ENCODE results near the gene TAS1R3.
"Not testable (repeated sequence)": the region's sequence is repeated elsewhere in the genome, so short reads cannot be mapped to it uniquely, and the experiment has no call there.

The TAS1R3 gene

DNA sequence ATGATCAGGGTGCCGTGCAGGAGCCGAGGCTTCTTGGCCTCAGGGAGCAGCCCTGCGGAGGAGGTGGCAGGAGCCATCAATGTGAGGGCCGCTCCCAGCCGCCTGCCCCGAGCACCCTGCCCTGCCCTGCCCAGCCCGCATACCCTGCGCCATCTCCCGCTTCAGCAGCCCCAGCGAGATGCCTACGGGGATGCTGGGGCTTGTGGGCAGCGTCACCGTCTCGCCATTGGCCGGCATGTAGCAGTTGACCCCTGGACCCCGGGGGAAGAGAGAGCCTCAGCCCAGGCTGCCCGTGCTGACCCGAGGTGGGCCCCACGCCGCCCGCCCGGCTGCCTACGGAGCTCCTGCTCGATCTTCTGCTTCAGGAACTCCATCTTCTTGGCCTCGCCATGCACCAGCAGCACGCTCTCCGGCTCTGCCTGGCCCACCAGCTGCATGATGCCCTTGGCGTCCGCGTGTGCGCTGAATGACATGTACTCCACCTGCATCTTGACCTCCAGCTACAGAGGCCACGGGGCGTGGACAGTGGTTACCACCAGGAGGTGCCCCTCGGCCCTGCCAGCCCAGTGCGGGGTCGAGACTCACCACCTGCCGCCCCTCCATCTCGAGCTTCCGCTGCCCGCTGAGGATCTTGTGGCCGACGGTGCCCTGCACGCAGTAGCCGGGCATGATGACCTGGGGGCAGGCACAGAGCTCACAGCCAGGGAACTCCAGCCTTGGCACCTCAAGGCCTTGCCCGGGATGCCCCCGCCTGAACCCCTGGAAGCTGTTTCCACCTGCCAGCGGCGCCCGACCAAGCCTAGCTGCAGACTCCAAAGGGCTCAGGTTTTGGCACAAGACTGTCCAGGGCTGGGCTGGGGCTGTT is 18.4 kb upstream of the TAS1R3 start:
- POLR2A ChIA-PET (ENCODE audit: low non-redundant PET) = no interaction called here
- CTCF ChIA-PET = interaction anchor here (0.6 to 1.0 kb wide), 2 partner anchors 191 to 337 kb away, joined by 3 read pairs; no protein-coding TSS in a partner anchor
- peak overlapping the region; percentile 100 for H3K27ac ChIP-seq
- no peak for DNase-seq (ENCODE audit: low spot score)
- TF ChIP-seq, protein P1, sequence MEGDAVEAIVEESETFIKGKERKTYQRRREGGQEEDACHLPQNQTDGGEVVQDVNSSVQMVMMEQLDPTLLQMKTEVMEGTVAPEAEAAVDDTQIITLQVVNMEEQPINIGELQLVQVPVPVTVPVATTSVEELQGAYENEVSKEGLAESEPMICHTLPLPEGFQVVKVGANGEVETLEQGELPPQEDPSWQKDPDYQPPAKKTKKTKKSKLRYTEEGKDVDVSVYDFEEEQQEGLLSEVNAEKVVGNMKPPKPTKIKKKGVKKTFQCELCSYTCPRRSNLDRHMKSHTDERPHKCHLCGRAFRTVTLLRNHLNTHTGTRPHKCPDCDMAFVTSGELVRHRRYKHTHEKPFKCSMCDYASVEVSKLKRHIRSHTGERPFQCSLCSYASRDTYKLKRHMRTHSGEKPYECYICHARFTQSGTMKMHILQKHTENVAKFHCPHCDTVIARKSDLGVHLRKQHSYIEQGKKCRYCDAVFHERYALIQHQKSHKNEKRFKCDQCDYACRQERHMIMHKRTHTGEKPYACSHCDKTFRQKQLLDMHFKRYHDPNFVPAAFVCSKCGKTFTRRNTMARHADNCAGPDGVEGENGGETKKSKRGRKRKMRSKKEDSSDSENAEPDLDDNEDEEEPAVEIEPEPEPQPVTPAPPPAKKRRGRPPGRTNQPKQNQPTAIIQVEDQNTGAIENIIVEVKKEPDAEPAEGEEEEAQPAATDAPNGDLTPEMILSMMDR (conservative IDR thresholded peaks at IDR 0.05; ENCODE audit: low read depth) = no peak

- DNase-seq (ENCODE audit: low spot score) = no peak
- H3K27ac ChIP-seq = peak overlapping the region; percentile 100
- ChIA-PET CTCF (interaction anchor here (0.6 to 1.0 kb wide), 3 partner anchors 23 to 338 kb away, joined by 3 to 4 read pairs (median 3); no protein-coding TSS in a partner anchor), POLR2A (ENCODE audit: low non-redundant PET) (no interaction called here)
- TF ChIP-seq, protein P1 (conservative IDR thresholded peaks at IDR 0.05; ENCODE audit: low read depth) = no peak
Measured at GRCh38 chr1:1313500-1314236, 17.4 kb upstream of the TAS1R3 start.

DNA sequence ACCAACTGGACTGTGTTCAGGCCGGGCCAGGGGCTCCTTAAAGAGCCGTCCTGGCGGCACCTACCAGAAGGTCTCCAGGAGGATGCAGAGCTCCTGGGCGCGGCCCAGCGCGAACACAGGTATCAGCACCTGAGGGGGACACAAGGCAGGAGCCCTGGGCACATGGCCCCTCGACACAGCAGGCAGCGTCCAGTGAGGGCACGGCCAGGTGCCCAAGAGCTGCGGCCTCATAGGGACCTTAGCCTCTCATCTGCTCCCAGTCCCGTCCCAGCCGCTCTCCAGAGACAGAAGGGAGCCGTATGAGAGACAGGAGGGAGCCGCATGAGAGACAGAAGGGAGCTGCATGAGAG is 16.9 kb upstream of the TAS1R3 start:
- TF ChIP-seq, protein P1 (conservative IDR thresholded peaks at IDR 0.05; ENCODE audit: low read depth) = no peak
- DNase-seq (ENCODE audit: low spot score) = no peak
- CTCF ChIA-PET = interaction anchor here (0.6 to 1.1 kb wide), 2 partner anchors 23 to 30 kb away, joined by 4 read pairs; no protein-coding TSS in a partner anchor
- POLR2A ChIA-PET (ENCODE audit: low non-redundant PET) = no interaction called here
- H3K27ac ChIP-seq = peak overlapping the region; percentile 100

DNA sequence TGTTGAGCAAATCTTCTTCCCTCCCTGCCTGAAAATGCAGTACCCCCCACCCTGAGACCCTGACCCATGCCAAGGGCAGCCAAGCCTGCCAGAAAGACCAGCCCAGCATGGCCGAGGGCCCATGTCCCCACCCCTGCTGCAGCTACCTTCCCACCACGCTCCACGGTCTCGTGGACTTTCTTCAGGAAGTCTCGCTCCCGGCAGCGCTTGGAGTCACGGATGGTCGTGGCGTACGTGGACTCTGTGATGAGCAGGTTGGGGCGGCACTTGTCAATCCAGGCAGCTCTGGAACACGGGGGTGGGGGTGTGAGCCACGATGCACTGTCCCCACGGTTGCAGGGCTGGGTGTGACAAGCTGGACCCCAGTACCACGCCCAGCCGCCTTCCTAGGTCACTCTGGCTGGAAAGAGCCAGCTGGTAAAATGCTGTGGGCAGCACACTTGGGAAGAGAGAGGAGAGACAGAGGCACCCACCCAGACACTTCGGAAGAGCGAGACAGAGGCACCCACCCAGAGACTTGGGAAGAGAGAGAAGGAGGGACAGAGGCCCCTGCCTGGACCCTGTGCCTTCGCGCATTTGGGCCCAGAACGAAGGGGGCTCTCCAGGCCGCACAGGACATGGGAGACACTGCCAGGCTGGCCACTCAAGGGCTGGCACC is 16.3 kb upstream of the TAS1R3 start:
- POLR2A ChIA-PET (ENCODE audit: low non-redundant PET) = no interaction called here
- TF ChIP-seq, protein P1 (conservative IDR thresholded peaks at IDR 0.05; ENCODE audit: low read depth) = no peak
- CTCF ChIA-PET = interaction anchor here (0.7 to 1.1 kb wide), 2 partner anchors 30 to 39 kb away, joined by 3 to 4 read pairs; no protein-coding TSS in a partner anchor
- no peak for DNase-seq (ENCODE audit: low spot score)
- peak overlapping the region; percentile 100 for H3K27ac ChIP-seq

DNA sequence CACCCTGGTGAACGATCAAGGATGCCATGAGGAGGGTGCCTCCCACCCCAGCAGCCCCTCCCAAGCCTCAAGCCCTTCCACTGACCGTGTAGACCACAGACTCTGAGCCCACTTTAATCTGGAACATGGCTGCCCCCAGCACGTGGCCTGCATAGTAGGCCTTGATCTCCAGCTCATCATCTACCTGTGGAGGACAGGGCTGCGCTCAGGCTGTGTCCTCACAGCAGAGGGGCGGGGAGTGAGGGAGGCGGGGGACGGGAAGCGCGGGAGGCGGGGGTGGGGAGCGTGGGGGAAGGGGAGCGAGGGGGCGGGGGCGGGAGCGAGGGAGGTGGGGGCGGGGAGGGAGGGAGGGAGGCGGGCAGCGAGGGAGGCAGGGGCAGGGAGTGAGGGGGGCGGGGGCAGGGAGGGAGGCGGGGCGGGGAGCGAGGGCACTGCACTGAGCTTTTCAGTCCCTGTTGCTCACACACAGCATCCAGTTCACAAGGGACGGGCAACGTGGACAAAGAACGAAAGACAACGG is 15.6 kb upstream of the TAS1R3 start:
- ChIA-PET CTCF (interaction anchor here (0.7 to 1.1 kb wide), 2 partner anchors 29 to 40 kb away, joined by 3 to 4 read pairs; no protein-coding TSS in a partner anchor), POLR2A (ENCODE audit: low non-redundant PET) (no interaction called here)
- H3K27ac ChIP-seq = peak overlapping the region; percentile 100
- no peak for DNase-seq (ENCODE audit: low spot score)
- TF ChIP-seq, protein P1 (conservative IDR thresholded peaks at IDR 0.05; ENCODE audit: low read depth) = no peak

DNA sequence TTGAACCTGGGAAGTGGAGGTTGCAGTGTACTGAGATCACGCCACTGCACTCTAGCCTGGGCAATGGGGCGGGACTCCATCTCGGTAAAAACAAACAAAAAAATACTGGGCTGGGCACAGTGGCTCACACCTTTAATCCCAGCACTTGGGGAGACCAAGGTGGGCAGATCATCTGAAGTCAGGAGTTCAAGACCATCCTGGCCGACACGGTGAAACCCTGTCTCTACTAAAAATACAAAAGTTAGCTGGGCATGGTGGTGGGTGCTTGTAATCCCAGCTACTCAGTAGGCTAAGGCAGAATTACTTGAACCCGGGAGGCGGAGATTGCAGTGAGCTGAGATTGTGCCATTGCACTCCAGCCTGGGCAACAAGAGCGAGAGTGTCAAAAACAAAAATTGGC is 14.9 kb upstream of the TAS1R3 start:
- DNase-seq (ENCODE audit: low spot score); CTCF ChIA-PET; POLR2A ChIA-PET (ENCODE audit: low non-redundant PET): not testable (repeated sequence)
- H3K27ac ChIP-seq = peak overlapping the region; percentile 100
